RPMI8226 (cell line): ENCODE data around the gene RCAN1.
A peak's percentile ranks its signal among the peaks of the same experiment; 100 is the strongest.
"Not testable (repeated sequence)": the region's sequence is repeated elsewhere in the genome, so short reads cannot be mapped to it uniquely, and the experiment has no call there.

Experiments
- DNase-seq: peaks from one replicate; pipeline ENCODE4 v3.0.0-alpha.2; 2015

RCAN1 gene

GRCh38 chr21:34567604-34568155 lies 47.2 kb downstream of the RCAN1 start:
- no peak for DNase-seq

GRCh38 chr21:34565238-34565637 lies 49.7 kb downstream of the RCAN1 start:
- DNase-seq, result no peak

- DNase-seq, result not testable (repeated sequence)
These were observed 51.5 kb downstream of the RCAN1 start for GRCh38 chr21:34563370-34563769.

- no peak for DNase-seq
These were observed 53.1 kb downstream of the RCAN1 start for GRCh38 chr21:34561806-34562205.

GRCh38 chr21:34560609-34561008 lies 54.3 kb downstream of the RCAN1 start:
- DNase-seq, result no peak

- no peak for DNase-seq
These were observed 54.9 kb downstream of the RCAN1 start for GRCh38 chr21:34560021-34560420.

- no peak for DNase-seq
These were observed 55.8 kb downstream of the RCAN1 start for GRCh38 chr21:34559089-34559631.

GRCh38 chr21:34558166-34558565 lies 56.7 kb downstream of the RCAN1 start:
- DNase-seq, result no peak

- no peak for DNase-seq
These were observed 57.7 kb downstream of the RCAN1 start for GRCh38 chr21:34557261-34557660.

- not testable (repeated sequence) for DNase-seq
These were observed 60.2 kb downstream of the RCAN1 start for GRCh38 chr21:34554670-34555069.

- DNase-seq, result peak; percentile 33
These were observed 60.7 kb downstream of the RCAN1 start for GRCh38 chr21:34554227-34554626.

GRCh38 chr21:34553151-34553952 lies 61.6 kb downstream of the RCAN1 start:
- no peak for DNase-seq

GRCh38 chr21:34552360-34553098 lies 62.4 kb downstream of the RCAN1 start:
- DNase-seq, result no peak

- no peak for DNase-seq
These were observed 64.6 kb downstream of the RCAN1 start for GRCh38 chr21:34550182-34550799.

- no peak for DNase-seq
These were observed 66.0 kb downstream of the RCAN1 start for GRCh38 chr21:34548781-34549376.

GRCh38 chr21:34546542-34546941 lies 68.4 kb downstream of the RCAN1 start:
- DNase-seq, result no peak

- peak; percentile 54 for DNase-seq
These were observed 69.6 kb downstream of the RCAN1 start for GRCh38 chr21:34545079-34545884.

GRCh38 chr21:34544032-34544496 lies 70.8 kb downstream of the RCAN1 start:
- DNase-seq, result peak; percentile 98

GRCh38 chr21:34543017-34543416 lies 71.9 kb downstream of the RCAN1 start:
- no peak for DNase-seq

GRCh38 chr21:34540206-34540605 lies 74.7 kb downstream of the RCAN1 start:
- no peak for DNase-seq

GRCh38 chr21:34537838-34538237 lies 77.1 kb downstream of the RCAN1 start:
- DNase-seq, result no peak

- DNase-seq, result no peak
These were observed 78.1 kb downstream of the RCAN1 start for GRCh38 chr21:34536820-34537219.
